HepG2 (cell line): ENCODE data around the gene GRAMD1B. TPM values are rescaled to one million over a fixed set of nuclear protein-coding genes. Genes with fewer than 3 reads are reported as not detected.

Experiments used
- ATAC-seq: fragments of 200-7000 bp; cut with Tn5 transposase; 3 replicates; pipeline ENCODE4 v1.9.1; 2020; ENCODE audit warnings: mild to moderate bottlenecking, moderate library complexity
- BruUV-seq: library from RNA; stranded (reverse); fragments of 400-500 nt; replicated peaks from 2 replicates; lab custom pipeline; 2021; lab: Mats Ljungman, UMichigan
- CTCF ChIA-PET: fragments of 300-600 bp; formaldehyde crosslinking; extraction: SDS; loops from one replicate; lab custom pipeline; 2021; ENCODE audit warnings: low total read pairs, inconsistent platforms, low intra/inter-chr PET ratio; lab: Yijun Ruan, JAX
- POLR2A ChIA-PET: fragments of 350-600 bp; sonication (Branson Sonifier 250); formaldehyde crosslinking; loops from one replicate; lab custom pipeline; 2020; ENCODE audit warnings: antibody characterized with exemption, inconsistent platforms; lab: Yijun Ruan, JAX
- DNase-seq: peaks from one replicate; pipeline ENCODE4 v3.0.0-alpha.2; 2015; ENCODE audit warnings: low spot score
- FAIRE-seq: peaks from 3 replicates; lab custom pipeline; 2011; peaks lifted over from hg19 to GRCh38; lab: Jason Lieb, UNC
- H2AFZ ChIP-seq: one replicate; pipeline ENCODE4 v1.6.1; 2011; ENCODE audit warnings: low read length, inconsistent platforms
- H3K27ac ChIP-seq: fragments of 300-600 bp; 3 replicates; pipeline ENCODE4 v1.8.0; 2011; ENCODE audit warnings: mixed run types, mild to moderate bottlenecking, mixed read lengths, low read length, inconsistent platforms; ENCODE audit not compliant: insufficient read depth; ENCODE audit errors: extremely low read length
- H3K27me3 ChIP-seq, 2 experiments: fragments of 200-600 bp in 1 of 2; 2 replicates in 1 of 2; 3 replicates in 1 of 2; pipeline versions ENCODE4 v1.6.0 to v1.8.0; 2011; ENCODE audit warnings: low read length in 2 of 2, mild to moderate bottlenecking in 2 of 2, moderate library complexity in 2 of 2, inconsistent platforms in 1 of 2; ENCODE audit not compliant: insufficient read depth in 2 of 2, control insufficient read depth in 1 of 2
- H3K36me3 ChIP-seq, 2 experiments: fragments of 200-600 bp in 1 of 2; replicated peaks in 1 of 2; 2 replicates in 1 of 2; 3 replicates in 1 of 2; pipeline versions ENCODE4 v1.5.1 to v1.8.0; 2011; ENCODE audit warnings: low read length in 2 of 2, inconsistent platforms in 1 of 2; ENCODE audit not compliant: insufficient read depth in 2 of 2, control insufficient read depth in 1 of 2
- H3K4me1 ChIP-seq: 2 replicates; pipeline ENCODE4 v1.5.1; 2012; ENCODE audit warnings: low read length, inconsistent platforms; ENCODE audit not compliant: insufficient read depth
- H3K4me2 ChIP-seq: 2 replicates; pipeline ENCODE4 v1.6.0; 2011; ENCODE audit warnings: low read depth, low read length, inconsistent platforms
- H3K4me3 ChIP-seq, 3 experiments: fragments of 200-600 bp in 1 of 3; sonication (generic), shearing (Covaris generic) in 1 of 3; replicated peaks in 1 of 3; 2 replicates each; pipeline ENCODE4 v1.5.1; 2011 to 2016; ENCODE audit warnings: low read length in 3 of 3, inconsistent platforms in 2 of 3, low read depth in 2 of 3, mild to moderate bottlenecking in 2 of 3, control low read depth in 1 of 3, mixed read lengths in 1 of 3; ENCODE audit not compliant: insufficient read depth in 1 of 3
- H3K79me2 ChIP-seq: one replicate; pipeline ENCODE4 v1.6.1; 2011; ENCODE audit warnings: low read length, inconsistent platforms; ENCODE audit not compliant: insufficient read depth
- H3K9ac ChIP-seq: 2 replicates; pipeline ENCODE4 v1.6.0; 2011; ENCODE audit warnings: mild to moderate bottlenecking, low read depth, low read length, inconsistent platforms; ENCODE audit not compliant: insufficient read depth
- H3K9me3 ChIP-seq: 2 replicates; pipeline ENCODE4 v1.5.1; 2012; ENCODE audit warnings: mild to moderate bottlenecking, low read length
- H4K20me1 ChIP-seq: 2 replicates; pipeline ENCODE4 v1.6.0; 2011; ENCODE audit warnings: inconsistent platforms, mild to moderate bottlenecking, low read length, moderate library complexity; ENCODE audit not compliant: insufficient read depth
- ATF7 ChIP-seq, 2 experiments: fragments of 450-650 bp in 1 of 2; sonication (generic) in 1 of 2; formaldehyde crosslinking in 1 of 2; IDR thresholded peaks; 2 replicates each; pipeline versions ENCODE4 v1.4.0 to v1.6.1; 2016 to 2020; ENCODE audit warnings: antibody characterized with exemption in 1 of 2, mild to moderate bottlenecking in 1 of 2, missing genetic modification reagents in 1 of 2
- ATM ChIP-seq: fragments of 450-650 bp; IDR thresholded peaks from 2 replicates; pipeline ENCODE4 v1.7.1; 2017; ENCODE audit warnings: mild to moderate bottlenecking, borderline replicate concordance
- CENPT ChIP-seq: sonication (generic); formaldehyde crosslinking; IDR thresholded peaks from 2 replicates; pipeline ENCODE4 v1.8.0; 2022; ENCODE audit warnings: low read depth, mild to moderate bottlenecking, moderate library complexity, missing genetic modification reagents
- ERF ChIP-seq: IDR thresholded peaks from 2 replicates; pipeline ENCODE4 v1.6.1; 2018; ENCODE audit warnings: missing biosample characterization, missing genetic modification reagents
- GLI4 ChIP-seq: sonication (generic); formaldehyde crosslinking; IDR thresholded peaks from 2 replicates; pipeline ENCODE4 v1.5.1; 2020; ENCODE audit warnings: missing genetic modification reagents, mild to moderate bottlenecking, moderate library complexity, borderline replicate concordance
- GZF1 ChIP-seq: sonication (generic); formaldehyde crosslinking; IDR thresholded peaks from 2 replicates; pipeline ENCODE4 v1.5.1; 2020; ENCODE audit warnings: mild to moderate bottlenecking, missing genetic modification reagents
- HNRNPK ChIP-seq: fragments of 200-400 bp; formaldehyde crosslinking; IDR thresholded peaks from 2 replicates; pipeline ENCODE4 v1.6.1; 2018; ENCODE audit warnings: low read length, low read depth, moderate library complexity, mild to moderate bottlenecking; ENCODE audit not compliant: poor library complexity, severe bottlenecking
- IKZF1 ChIP-seq: fragments of 450-650 bp; IDR thresholded peaks from 2 replicates; pipeline ENCODE4 v1.7.1; 2016
- KDM5B ChIP-seq: sonication (generic); formaldehyde crosslinking; IDR thresholded peaks from 2 replicates; pipeline ENCODE4 v1.4.0; 2020; ENCODE audit warnings: missing genetic modification reagents, mild to moderate bottlenecking, borderline replicate concordance
- POGK ChIP-seq: sonication (generic); formaldehyde crosslinking; conservative IDR thresholded peaks from 2 replicates; pipeline ENCODE4 v1.8.0; 2022; ENCODE audit warnings: mild to moderate bottlenecking, moderate library complexity, missing genetic modification reagents
- RCOR2 ChIP-seq: IDR thresholded peaks from 2 replicates; pipeline ENCODE4 v1.6.1; 2016; ENCODE audit warnings: missing biosample characterization, missing genetic modification reagents
- SRSF4 ChIP-seq: fragments of 200-400 bp; formaldehyde crosslinking; IDR thresholded peaks from one replicate; pipeline ENCODE4 v1.6.1; 2018; ENCODE audit warnings: mild to moderate bottlenecking, low read depth, low read length, moderate library complexity; ENCODE audit not compliant: poor library complexity, severe bottlenecking
- ZFP36L2 ChIP-seq: sonication (generic); formaldehyde crosslinking; IDR thresholded peaks from 2 replicates; pipeline ENCODE4 v1.4.0; 2020; ENCODE audit warnings: missing genetic modification reagents
- ZNF563 ChIP-seq: sonication (generic); formaldehyde crosslinking; IDR thresholded peaks from 2 replicates; pipeline ENCODE4 v1.8.0; 2022; ENCODE audit warnings: mild to moderate bottlenecking, moderate library complexity, missing genetic modification reagents
- ZNF607 ChIP-seq: sonication (generic); formaldehyde crosslinking; IDR thresholded peaks from 2 replicates; pipeline ENCODE4 v1.5.1; 2020; ENCODE audit warnings: missing genetic modification reagents, mild to moderate bottlenecking, borderline replicate concordance
- ZNF615 ChIP-seq: sonication (generic); formaldehyde crosslinking; IDR thresholded peaks from 2 replicates; pipeline ENCODE4 v1.5.0; 2020; ENCODE audit warnings: mild to moderate bottlenecking, missing genetic modification reagents, borderline replicate concordance
- ZNF749 ChIP-seq: sonication (generic); formaldehyde crosslinking; IDR thresholded peaks from 2 replicates; pipeline ENCODE4 v1.8.0; 2022; ENCODE audit warnings: mild to moderate bottlenecking, missing genetic modification reagents, moderate library complexity, borderline replicate concordance
- WGBS: methylation state at CpG from one replicate; pipeline ENCODE4 v1.1.6; 2017; ENCODE audit warnings: low lambda C conversion rate; 5-methylcytosine and 5-hydroxymethylcytosine counted together
- in situ Hi-C: cut with HindIII; loops from 2 replicates; pipeline ENCODE4 v1.10.0; 2017; ENCODE audit warnings: low pct_unique_long_range_greater_than_20kb; ENCODE audit not compliant: extremely low pct_ligation_motif_present
- intact Hi-C: fragments of 100-400 bp; cut with micrococcal nuclease; formaldehyde crosslinking; loops from one replicate; pipeline ENCODE4 v1.10.0; 2022; ENCODE audit not compliant: unreplicated experiment
- polyA plus RNA-seq, 8 experiments: library from polyadenylated mRNA; depleted of rRNA in 3 of 8; stranded (reverse) in 7 of 8; unstranded in 1 of 8; fragments of >200 nt; fragmentation: Illumina TruSeq in 4 of 8; extraction: Trizol in 4 of 8; gene quantifications; 2 replicates each; pipeline versions ENCODE4 v1.2.1 to v1.2.3, GENCODE V29; 2011 to 2016; ENCODE audit warnings: low read depth in 4 of 8, missing spikeins in 1 of 8, mixed read lengths in 1 of 8; ENCODE audit not compliant: insufficient read depth in 1 of 8
- total RNA-seq, 5 experiments: library from RNA; depleted of rRNA; stranded (reverse); fragments of >200 nt; fragmentation: Illumina TruSeq; extraction: Trizol; gene quantifications; 2 replicates each; pipeline ENCODE4 v1.2.3, GENCODE V29; 2016; ENCODE audit warnings: low read depth in 1 of 5
- TF ChIP-seq, protein P1 (sequence below): sonication (generic); formaldehyde crosslinking; IDR thresholded peaks from 2 replicates; pipeline ENCODE4 v1.5.0; 2020; ENCODE audit warnings: missing genetic modification reagents
- TF ChIP-seq, protein P2 (sequence below): sonication (generic); formaldehyde crosslinking; IDR thresholded peaks from 2 replicates; pipeline ENCODE4 v1.8.1; 2023; ENCODE audit warnings: missing genetic modification reagents, mild to moderate bottlenecking, borderline replicate concordance

GRAMD1B gene
- total and polyA plus RNA-seq, 2 of the 13 experiments (the other 11 are each of a cell fraction or from before 2014, with no cell fraction given) = 0.12 TPM; not detected in 1

DNA sequence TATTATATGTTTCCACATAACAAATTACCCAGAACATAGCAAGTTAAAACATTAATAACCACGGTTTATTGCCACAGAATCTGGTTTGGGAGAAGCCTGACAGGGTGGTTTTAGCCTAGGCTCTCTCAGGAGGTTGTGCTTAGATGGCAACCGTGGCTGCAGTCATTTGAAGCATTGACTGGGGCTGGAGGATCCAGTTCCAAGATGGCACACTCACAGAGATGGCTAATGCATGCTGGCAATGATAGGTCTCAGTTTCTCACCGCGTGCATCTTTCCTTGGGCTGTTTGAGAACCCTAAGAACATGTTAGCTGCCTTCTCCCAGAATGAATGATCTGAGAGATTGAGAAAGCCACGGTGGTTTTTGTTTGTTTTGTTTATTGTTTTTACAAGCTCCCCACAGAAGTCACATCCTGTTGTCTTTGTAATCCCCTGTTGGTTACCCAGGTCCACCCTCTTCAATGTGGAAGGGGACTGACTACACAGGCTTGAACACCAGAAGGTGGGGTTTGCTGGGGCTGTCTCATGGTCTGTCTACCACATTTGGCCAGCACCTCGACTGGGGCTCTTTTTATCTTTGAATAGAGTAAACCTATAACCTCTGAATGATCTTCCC is 36.6 kb upstream of the GRAMD1B start:
- in situ Hi-C loops (no loop called here), intact Hi-C loops (no loop called here)
- no peaks in the 10 kb centered on the region for H3K36me3 ChIP-seq
- H3K4me2 ChIP-seq = no peak overlapping the region
- TF ChIP-seq ATF7 (IDR thresholded peaks at IDR 0.05) = no peak
- no peak for TF ChIP-seq ATF7 (CRISPR knock-in tag; IDR thresholded peaks at IDR 0.05)
- no peak for TF ChIP-seq GZF1
- TF ChIP-seq, protein P1, sequence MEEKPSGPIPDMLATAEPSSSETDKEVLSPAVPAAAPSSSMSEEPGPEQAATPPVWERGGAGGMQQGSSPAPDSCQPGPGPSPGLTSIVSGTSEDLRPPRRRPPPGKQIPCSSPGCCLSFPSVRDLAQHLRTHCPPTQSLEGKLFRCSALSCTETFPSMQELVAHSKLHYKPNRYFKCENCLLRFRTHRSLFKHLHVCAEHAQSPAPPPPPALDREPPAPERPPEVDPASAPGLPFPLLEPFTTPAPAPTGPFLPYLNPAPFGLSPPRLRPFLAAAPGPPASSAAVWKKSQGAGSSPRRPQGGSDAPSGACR = no peak
- no peak for TF ChIP-seq ERF (CRISPR knock-in tag)
- no peak for TF ChIP-seq POGK (CRISPR knock-in tag)
- TF ChIP-seq ZFP36L2 (CRISPR knock-in tag) = no peak
- TF ChIP-seq, protein P2, sequence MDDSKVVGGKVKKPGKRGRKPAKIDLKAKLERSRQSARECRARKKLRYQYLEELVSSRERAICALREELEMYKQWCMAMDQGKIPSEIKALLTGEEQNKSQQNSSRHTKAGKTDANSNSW (CRISPR knock-in tag) = no peak
- TF ChIP-seq ZNF607 = no peak
- TF ChIP-seq KDM5B = no peak
- TF ChIP-seq HNRNPK = no peak
- no peak for TF ChIP-seq CENPT
- TF ChIP-seq SRSF4 = no peak
- TF ChIP-seq GLI4 (CRISPR knock-in tag) = no peak
- TF ChIP-seq ZNF615 (CRISPR knock-in tag) = no peak
- TF ChIP-seq IKZF1 = no peak
- no peak for TF ChIP-seq ATM
- TF ChIP-seq ZNF563 (CRISPR knock-in tag) = no peak
- TF ChIP-seq ZNF749 (CRISPR knock-in tag) = no peak
- TF ChIP-seq RCOR2 = no peak
- ChIA-PET POLR2A (no interaction called here), CTCF (no interaction called here)
- no peak overlapping the region for H3K4me3 ChIP-seq
- no peaks in the 10 kb centered on the region for H3K79me2 ChIP-seq
- H3K27me3 ChIP-seq = no peaks in the 10 kb centered on the region
- no peak overlapping the region for H2AFZ ChIP-seq
- no peak overlapping the region for H3K9ac ChIP-seq
- DNase-seq (no peak), FAIRE-seq (no peak), ATAC-seq (no peak)
- H3K4me1 ChIP-seq = no peaks in the 10 kb centered on the region
- no TSS peak for BruUV-seq
- no peaks in the 10 kb centered on the region for H4K20me1 ChIP-seq
- no peaks in the 10 kb centered on the region for H3K9me3 ChIP-seq
- 3% methylated on average over 6 of the region's 6 CpGs for WGBS
- no peak overlapping the region for H3K27ac ChIP-seq
